A549 (cell line): ENCODE results near the gene PARVB. TPM values are rescaled to one million over a fixed set of nuclear protein-coding genes. Genes with fewer than 3 reads are reported as not detected.

Source experiments
- ATAC-seq, 2 experiments: fragments of 200-7000 bp in 1 of 2; fragments of >200 bp in 1 of 2; cut with Nextera tagmentation in 1 of 2; cut with Tn5 transposase in 1 of 2; 3 replicates each; pipeline versions ENCODE4 v1.8.0 to v1.9.1; 2018 to 2020; ENCODE audit warnings: mild to moderate bottlenecking in 1 of 2, moderate library complexity in 1 of 2
- CTCF ChIA-PET: fragments of 300-600 bp; sonication (Branson Sonifier 250); formaldehyde crosslinking; extraction: SDS; loops from one replicate; lab custom pipeline; 2021; ENCODE audit warnings: antibody characterized with exemption, inconsistent platforms; lab: Yijun Ruan, JAX
- POLR2A ChIA-PET: fragments of 350-600 bp; formaldehyde crosslinking; extraction: SDS; loops from one replicate; lab custom pipeline; 2021; ENCODE audit warnings: antibody characterized with exemption, inconsistent platforms; lab: Yijun Ruan, JAX
- DNase-seq, 2 experiments: peaks; one replicate each; pipeline versions ENCODE4 v3.0.0 to v3.0.0-alpha.2; 2011 to 2016; ENCODE audit warnings: low read depth in 1 of 2, low spot score in 1 of 2
- FAIRE-seq: peaks from 2 replicates; lab custom pipeline; 2011; peaks lifted over from hg19 to GRCh38; lab: Jason Lieb, UNC
- H3K27ac ChIP-seq, 2 experiments: fragments of >200 bp; sonication (Bioruptor Twin); formaldehyde crosslinking; 3 replicates each; pipeline ENCODE4 v1.5.1; 2016 to 2017
- H3K4me1 ChIP-seq: fragments of >200 bp; sonication (Bioruptor Twin); formaldehyde crosslinking; 3 replicates; pipeline ENCODE4 v1.6.1; 2016
- H3K4me2 ChIP-seq: fragments of >200 bp; sonication (Bioruptor Twin); formaldehyde crosslinking; 3 replicates; pipeline ENCODE4 v1.6.1; 2016
- H3K4me3 ChIP-seq: fragments of >200 bp; sonication (Bioruptor Twin); formaldehyde crosslinking; 3 replicates; pipeline ENCODE4 v1.5.1; 2016
- H3K9me3 ChIP-seq: fragments of >200 bp; sonication (Bioruptor Twin); formaldehyde crosslinking; 3 replicates; pipeline ENCODE4 v1.6.1; 2016
- BCL3 ChIP-seq: fragments of >200 bp; sonication (Bioruptor Twin); formaldehyde crosslinking; IDR thresholded peaks from 3 replicates; pipeline ENCODE4 v1.6.1; 2016
- BHLHE40 ChIP-seq: IDR thresholded peaks from 2 replicates; pipeline ENCODE4 v1.6.1; 2012; ENCODE audit warnings: low read depth, low read length, inconsistent platforms
- CBX8 ChIP-seq: fragments of 200-600 bp; sonication (generic); IDR thresholded peaks from 2 replicates; pipeline ENCODE4 v1.6.1; 2016
- CEBPB ChIP-seq, 2 experiments: fragments of >200 bp in 1 of 2; sonication (Bioruptor Twin) in 1 of 2; formaldehyde crosslinking in 1 of 2; IDR thresholded peaks; 2 replicates each; pipeline ENCODE4 v1.6.1; 2012 to 2016
- CTCF ChIP-seq: fragments of >200 bp; sonication (Bioruptor Twin); formaldehyde crosslinking; IDR thresholded peaks from 3 replicates; pipeline ENCODE4 v1.5.1; 2016
- EHMT2 ChIP-seq: fragments of 200-600 bp; sonication (generic); IDR thresholded peaks from 2 replicates; pipeline ENCODE4 v1.6.1; 2016; ENCODE audit warnings: antibody characterized with exemption, low read depth, mild to moderate bottlenecking, moderate library complexity
- FOSB ChIP-seq: fragments of 250-450 bp; sonication (Bioruptor Pico); IDR thresholded peaks from 2 replicates; pipeline ENCODE4 v1.5.0; 2020; ENCODE audit warnings: mild to moderate bottlenecking, moderate library complexity
- FOSL2 ChIP-seq, 2 experiments: fragments of 450-650 bp in 1 of 2; fragments of >200 bp in 1 of 2; sonication (Bioruptor Twin) in 1 of 2; formaldehyde crosslinking; IDR thresholded peaks; 2 replicates each; pipeline versions ENCODE4 v1.5.0 to v1.6.1; 2016 to 2020; ENCODE audit warnings: mild to moderate bottlenecking in 1 of 2, moderate library complexity in 1 of 2
- FOXS1 ChIP-seq: fragments of 250-450 bp; sonication (Bioruptor Pico); IDR thresholded peaks from 2 replicates; pipeline ENCODE4 v1.5.0; 2020; ENCODE audit warnings: mild to moderate bottlenecking, moderate library complexity
- HDAC2 ChIP-seq: fragments of 200-600 bp; sonication (generic); IDR thresholded peaks from 2 replicates; pipeline ENCODE4 v1.6.1; 2016
- JUN ChIP-seq, 2 experiments: fragments of >200 bp; sonication (Bioruptor Twin); formaldehyde crosslinking; IDR thresholded peaks; 2 replicates in 1 of 2; 3 replicates in 1 of 2; pipeline ENCODE4 v1.6.1; 2016 to 2017
- JUNB ChIP-seq: fragments of >200 bp; sonication (Bioruptor Twin); formaldehyde crosslinking; IDR thresholded peaks from 2 replicates; pipeline ENCODE4 v1.6.1; 2016
- KDM5A ChIP-seq: fragments of 200-600 bp; sonication (generic); IDR thresholded peaks from 2 replicates; pipeline ENCODE4 v1.6.1; 2016; ENCODE audit warnings: antibody characterized with exemption, mild to moderate bottlenecking
- MYC ChIP-seq: IDR thresholded peaks from 2 replicates; pipeline ENCODE4 v1.6.1; 2012; ENCODE audit warnings: mild to moderate bottlenecking, inconsistent platforms, low read length, improper control_type of control experiment, borderline replicate concordance
- NFE2L2 ChIP-seq: fragments of 150-350 bp; conservative IDR thresholded peaks from 2 replicates; pipeline ENCODE4 v1.6.1; 2014; ENCODE audit warnings: low read length
- RAD21 ChIP-seq, 2 experiments: fragments of >200 bp in 1 of 2; sonication (Bioruptor Twin) in 1 of 2; formaldehyde crosslinking in 1 of 2; IDR thresholded peaks in 1 of 2; conservative IDR thresholded peaks in 1 of 2; 2 replicates in 1 of 2; 3 replicates in 1 of 2; pipeline ENCODE4 v1.6.1; 2012 to 2018; ENCODE audit warnings: inconsistent platforms in 1 of 2
- RARB ChIP-seq: fragments of 250-450 bp; sonication (Bioruptor Pico); IDR thresholded peaks from 2 replicates; pipeline ENCODE4 v1.8.0; 2021; ENCODE audit warnings: mild to moderate bottlenecking, moderate library complexity
- REST ChIP-seq: fragments of 200-600 bp; sonication (generic); IDR thresholded peaks from 2 replicates; pipeline ENCODE4 v1.6.1; 2016; ENCODE audit warnings: antibody characterized with exemption, mild to moderate bottlenecking, moderate library complexity
- RNF2 ChIP-seq: fragments of 200-600 bp; sonication (generic); IDR thresholded peaks from 2 replicates; pipeline ENCODE4 v1.6.1; 2016; ENCODE audit warnings: low read depth, mild to moderate bottlenecking, antibody characterized with exemption, moderate library complexity, borderline replicate concordance
- ZFP36 ChIP-seq: fragments of 450-650 bp; IDR thresholded peaks from 2 replicates; pipeline ENCODE4 v1.6.1; 2014; ENCODE audit warnings: borderline replicate concordance; ENCODE audit not compliant: partially characterized antibody
- ZNF302 ChIP-seq: fragments of 250-450 bp; sonication (Bioruptor Pico); IDR thresholded peaks from 2 replicates; pipeline ENCODE4 v1.9.0; 2021; ENCODE audit warnings: inconsistent platforms, mild to moderate bottlenecking, moderate library complexity
- ZSCAN20 ChIP-seq: fragments of 250-450 bp; sonication (Bioruptor Pico); IDR thresholded peaks from 2 replicates; pipeline ENCODE4 v1.8.0; 2022; ENCODE audit warnings: mild to moderate bottlenecking, moderate library complexity
- WGBS: methylation state at CpG from one replicate; pipeline ENCODE4 v1.1.6; 2017; ENCODE audit errors: missing lambda C conversion rate; 5-methylcytosine and 5-hydroxymethylcytosine counted together
- polyA plus RNA-seq, 4 experiments: library from polyadenylated mRNA; depleted of rRNA in 3 of 4; stranded (reverse); fragments of >200 nt; fragmentation: RNase III in 1 of 4; extraction: RNeasy Plus Mini Kit Qiagen cat#74134 plus additional on column Dnase treatment in 1 of 4; gene quantifications; 2 replicates in 3 of 4; 3 replicates in 1 of 4; pipeline ENCODE4 v1.2.3, GENCODE V29; 2011 to 2017

Gene PARVB
- polyA plus RNA-seq, 2 of the 4 experiments (the other 2 are of a cell fraction), result 28.3 to 33.5 TPM

GRCh38 chr22:44196731-44197131 is 172.6 kb downstream of the PARVB start:
- no peak overlapping the region for H3K4me2 ChIP-seq
- no peak for DNase-seq
- no peaks in the 10 kb centered on the region for H3K9me3 ChIP-seq
- ATAC-seq, result no peak
- TF ChIP-seq REST (no peak), FOXS1 (CRISPR knock-in tag) (no peak), KDM5A (no peak), BHLHE40 (no peak), RNF2 (no peak), HDAC2 (no peak), CTCF (no peak), FOSB (no peak), FOSL2 (IDR thresholded peaks at IDR 0.05) (no peak), FOSL2 (CRISPR knock-in tag; IDR thresholded peaks at IDR 0.05) (no peak), ZNF302 (CRISPR knock-in tag) (no peak), CEBPB (IDR thresholded peaks at IDR 0.05) (no peak), MYC (no peak), NFE2L2 (no peak), JUN (IDR thresholded peaks at IDR 0.05) (no peak), ZSCAN20 (no peak)
- ChIA-PET CTCF (no interaction called here), POLR2A (no interaction called here)
- WGBS, result 44% methylated on average over 4 of the region's 10 CpGs
- no peak overlapping the region for H3K27ac ChIP-seq
- no peak overlapping the region for H3K4me3 ChIP-seq
- no peak for FAIRE-seq
- H3K4me1 ChIP-seq, result peaks cover 9% of the 10 kb centered on the region; the same call in 2 of the 3 replicates

GRCh38 chr22:44197271-44197670 is 173.2 kb downstream of the PARVB start:
- H3K4me2 ChIP-seq, result no peak overlapping the region
- POLR2A ChIA-PET, result no interaction called here
- H3K27ac ChIP-seq, result no peak overlapping the region
- TF ChIP-seq JUNB, result no peak
- TF ChIP-seq RAD21 (conservative IDR thresholded peaks at IDR 0.05 in 1 of 2, IDR thresholded peaks at IDR 0.05 in 1 of 2), result no peak
- no peak for TF ChIP-seq BCL3
- no peak for TF ChIP-seq CBX8
- peak; percentile 9 for TF ChIP-seq ZFP36
- TF ChIP-seq EHMT2, result no peak
- no peak for TF ChIP-seq RARB (CRISPR knock-in tag)
- TF ChIP-seq, all 56 proteins: peak for 1
- FAIRE-seq, result no peak
- Histone ChIP-seq H3K4me1 (peaks cover 9% of the 10 kb centered on the region; the same call in 2 of the 3 replicates), H3K9me3 (no peaks in the 10 kb centered on the region), H3K4me3 (no peak overlapping the region)
- 30% methylated on average over 2 of the region's 2 CpGs for WGBS
- DNase-seq, result no peak
- ATAC-seq, result no peak
- CTCF ChIA-PET, result no interaction called here
